Neural cell (in vitro differentiated cells): ENCODE results near the gene FGGY. TPM values are rescaled to one million over a fixed set of nuclear protein-coding genes. Genes with fewer than 3 reads are reported as not detected.

Source experiments
- H2AFZ ChIP-seq: fragments of 200-600, 300-800 bp; sonication (generic), shearing (Covaris generic); 2 replicates; pipeline ENCODE4 v1.6.0; 2014; ENCODE audit warnings: low read depth, mild to moderate bottlenecking, antibody characterized with exemption, low read length, moderate library complexity
- H3F3A ChIP-seq: fragments of 200-600 bp; shearing (Covaris generic); 2 replicates; pipeline ENCODE4 v1.6.1; 2016; ENCODE audit warnings: mild to moderate bottlenecking, moderate library complexity, mixed read lengths, antibody characterized with exemption, low read length; ENCODE audit not compliant: insufficient read depth, poor library complexity, severe bottlenecking
- H3K27ac ChIP-seq: fragments of 200-600, 300-800 bp; sonication (generic), shearing (Covaris generic); 2 replicates; pipeline ENCODE4 v1.5.1; 2014; ENCODE audit warnings: mild to moderate bottlenecking, low read length, moderate library complexity
- H3K27me3 ChIP-seq: fragments of 300-800, 200-600 bp; sonication (generic), shearing (Covaris generic); 2 replicates; pipeline ENCODE4 v1.6.0; 2014; ENCODE audit warnings: mild to moderate bottlenecking, low read depth, low read length, moderate library complexity; ENCODE audit not compliant: insufficient read depth
- H3K36me3 ChIP-seq: fragments of 300-800, 200-600 bp; sonication (generic), shearing (Covaris generic); 2 replicates; pipeline ENCODE4 v1.5.1; 2014; ENCODE audit warnings: mild to moderate bottlenecking, antibody characterized with exemption, low read length, moderate library complexity; ENCODE audit not compliant: insufficient read depth
- H3K4me2 ChIP-seq: fragments of 300-800, 200-600 bp; sonication (generic), shearing (Covaris generic); 2 replicates; pipeline ENCODE4 v1.6.0; 2014; ENCODE audit warnings: mild to moderate bottlenecking, low read length
- H3K4me3 ChIP-seq: fragments of 300-800, 200-600 bp; sonication (generic), shearing (Covaris generic); 2 replicates; pipeline ENCODE4 v1.5.1; 2014; ENCODE audit warnings: mild to moderate bottlenecking, low read length, moderate library complexity
- H3K79me2 ChIP-seq: fragments of 200-600 bp; shearing (Covaris generic); replicated peaks from 2 replicates; pipeline ENCODE4 v1.6.0; 2014; ENCODE audit warnings: mild to moderate bottlenecking, low read length, moderate library complexity; ENCODE audit not compliant: insufficient read depth
- H3K9ac ChIP-seq: fragments of 300-800, 200-600 bp; sonication (generic), shearing (Covaris generic); 2 replicates; pipeline ENCODE4 v1.6.1; 2016; ENCODE audit warnings: mild to moderate bottlenecking, low read length, mixed read lengths
- H3K9me2 ChIP-seq: fragments of 200-600 bp; shearing (Covaris generic); 2 replicates; pipeline ENCODE4 v1.6.1; 2016; ENCODE audit warnings: mild to moderate bottlenecking, low read length, mixed read lengths; ENCODE audit not compliant: insufficient read depth
- H3K9me3 ChIP-seq: fragments of 200-600, 300-800 bp; sonication (generic), shearing (Covaris generic); 2 replicates; pipeline ENCODE4 v1.6.1; 2016; ENCODE audit warnings: mild to moderate bottlenecking, mixed run types, low read length, moderate library complexity, mixed read lengths
- H4K20me1 ChIP-seq: fragments of 200-600 bp; shearing (Covaris generic); 2 replicates; pipeline ENCODE4 v1.6.1; 2016; ENCODE audit warnings: mild to moderate bottlenecking, mixed run types; ENCODE audit not compliant: insufficient read depth
- CTCF ChIP-seq: fragments of 450-650 bp; IDR thresholded peaks from 2 replicates; pipeline ENCODE4 v1.5.1; 2014; ENCODE audit warnings: antibody characterized with exemption, mild to moderate bottlenecking, moderate library complexity; ENCODE audit not compliant: poor library complexity, severe bottlenecking
- EP300 ChIP-seq: fragments of 450-650 bp; conservative IDR thresholded peaks from 2 replicates; pipeline ENCODE4 v1.6.1; 2014; ENCODE audit warnings: antibody characterized with exemption, mild to moderate bottlenecking, moderate library complexity; ENCODE audit not compliant: poor library complexity, severe bottlenecking
- EZH2 ChIP-seq: fragments of 200-600, 300-800 bp; shearing (Covaris generic), sonication (generic); IDR thresholded peaks from 2 replicates; pipeline ENCODE4 v1.6.1; 2014; ENCODE audit warnings: antibody characterized with exemption, low read length, borderline replicate concordance, mild to moderate bottlenecking; ENCODE audit not compliant: insufficient read depth, poor library complexity, severe bottlenecking
- MXI1 ChIP-seq: fragments of 450-650 bp; conservative IDR thresholded peaks from 2 replicates; pipeline ENCODE4 v1.6.1; 2014; ENCODE audit warnings: antibody characterized with exemption, mild to moderate bottlenecking; ENCODE audit not compliant: poor library complexity, severe bottlenecking
- POLR2AphosphoS5 ChIP-seq: IDR thresholded peaks from 2 replicates; pipeline ENCODE4 v1.6.1; 2012
- RAD21 ChIP-seq: fragments of 450-650 bp; conservative IDR thresholded peaks from 2 replicates; pipeline ENCODE4 v1.6.1; 2014; ENCODE audit warnings: antibody characterized with exemption, mild to moderate bottlenecking, moderate library complexity
- REST ChIP-seq: IDR thresholded peaks from 2 replicates; pipeline ENCODE4 v1.6.1; 2012; ENCODE audit warnings: borderline replicate concordance
- SMC3 ChIP-seq: fragments of 450-650 bp; conservative IDR thresholded peaks from 2 replicates; pipeline ENCODE4 v1.6.1; 2014; ENCODE audit warnings: antibody characterized with exemption, mild to moderate bottlenecking, moderate library complexity; ENCODE audit not compliant: poor library complexity
- TAF1 ChIP-seq: IDR thresholded peaks from 2 replicates; pipeline ENCODE4 v1.6.1; 2012; ENCODE audit warnings: low read depth
- polyA plus RNA-seq: library from polyadenylated mRNA; depleted of rRNA; stranded (reverse); fragments of >200 nt; gene quantifications from 2 replicates; pipeline ENCODE4 v1.2.3, GENCODE V29; 2014

FGGY gene
- polyA plus RNA-seq, 1 donor from 2014 or later: 7.4 TPM

GRCh38 chr1:59674595-59674994 lies 377.7 kb downstream of the FGGY start:
- no peaks in the 10 kb centered on the region for H3K79me2 ChIP-seq
- H3K36me3 ChIP-seq: no peaks in the 10 kb centered on the region
- H2AFZ ChIP-seq: no peak overlapping the region
- H3K9me3 ChIP-seq: no peaks in the 10 kb centered on the region
- no peak overlapping the region for H3K4me3 ChIP-seq
- no peaks in the 10 kb centered on the region for H4K20me1 ChIP-seq
- H3F3A ChIP-seq: peaks cover 7% of the 10 kb centered on the region
- H3K9me2 ChIP-seq: no peaks in the 10 kb centered on the region
- TF ChIP-seq POLR2AphosphoS5: no peak
- no peak for TF ChIP-seq CTCF
- no peak for TF ChIP-seq REST
- no peak for TF ChIP-seq MXI1
- TF ChIP-seq SMC3: no peak
- TF ChIP-seq EP300: no peak
- TF ChIP-seq RAD21: no peak
- no peak for TF ChIP-seq TAF1
- no peak for TF ChIP-seq EZH2
- H3K27ac ChIP-seq: no peak overlapping the region
- no peaks in the 10 kb centered on the region for H3K27me3 ChIP-seq
- H3K9ac ChIP-seq: no peak overlapping the region
- no peak overlapping the region for H3K4me2 ChIP-seq

- peaks cover 7% of the 10 kb centered on the region for H3F3A ChIP-seq
- H3K9ac ChIP-seq: no peak overlapping the region
- no peaks in the 10 kb centered on the region for H3K9me3 ChIP-seq
- no peaks in the 10 kb centered on the region for H4K20me1 ChIP-seq
- H3K27me3 ChIP-seq: no peaks in the 10 kb centered on the region
- H3K36me3 ChIP-seq: no peaks in the 10 kb centered on the region
- H2AFZ ChIP-seq: no peak overlapping the region
- H3K4me2 ChIP-seq: no peak overlapping the region
- TF ChIP-seq EP300: no peak
- TF ChIP-seq MXI1: no peak
- TF ChIP-seq POLR2AphosphoS5: no peak
- TF ChIP-seq TAF1: no peak
- TF ChIP-seq CTCF: no peak
- H3K9me2 ChIP-seq: no peaks in the 10 kb centered on the region
- no peak overlapping the region for H3K4me3 ChIP-seq
- no peak overlapping the region for H3K27ac ChIP-seq
- H3K79me2 ChIP-seq: no peaks in the 10 kb centered on the region
Observed at GRCh38 chr1:59675936-59676335, 379.0 kb downstream of the FGGY start.
